Gastrocnemius medialis (tissue), 4 donors: ENCODE data around the gene DSTYK.

Source experiments
- CTCF ChIP-seq, 5 experiments: fragments of 450-650 bp in 3 of 5; fragments of 200-600 bp in 2 of 5; sonication (generic) in 2 of 5; IDR thresholded peaks in 4 of 5; conservative IDR thresholded peaks in 1 of 5; 1 replicate in 4 of 5; 2 replicates in 1 of 5; pipeline ENCODE4 v1.5.1; 2016 to 2019; ENCODE audit warnings: antibody characterized with exemption in 5 of 5, mild to moderate bottlenecking in 3 of 5, moderate library complexity in 3 of 5
- POLR2A ChIP-seq, 2 donors: fragments of 450-650 bp; IDR thresholded peaks; one replicate each; pipeline ENCODE4 v1.6.1; 2017; ENCODE audit warnings: antibody characterized with exemption in 2 of 2, mild to moderate bottlenecking in 2 of 2, moderate library complexity in 2 of 2

GRCh38 chr1:205217418-205217817, 5.9 kb upstream of the DSTYK start:
- TF ChIP-seq CTCF (IDR thresholded peaks at IDR 0.05 in 4 of 5, conservative IDR thresholded peaks at IDR 0.05 in 1 of 5) (no peak), POLR2A (IDR thresholded peaks at IDR 0.05) (no peak)
